Daoy (cell line): ENCODE results near the gene ARNT2. TPM values are rescaled to one million over a fixed set of nuclear protein-coding genes. Genes with fewer than 3 reads are reported as not detected.

Experiments
- DNase-seq: peaks from one replicate; pipeline ENCODE4 v3.0.0-alpha.2; 2015; ENCODE audit warnings: low read depth
- total RNA-seq: library from RNA; depleted of rRNA; stranded (reverse); fragments of >200 nt; shearing (Covaris generic); gene quantifications from 2 replicates; pipeline ENCODE4 v1.2.3, GENCODE V29; 2014

Gene ARNT2
- total RNA-seq, 1 experiment from 2014 or later, result 8.0 TPM

DNA sequence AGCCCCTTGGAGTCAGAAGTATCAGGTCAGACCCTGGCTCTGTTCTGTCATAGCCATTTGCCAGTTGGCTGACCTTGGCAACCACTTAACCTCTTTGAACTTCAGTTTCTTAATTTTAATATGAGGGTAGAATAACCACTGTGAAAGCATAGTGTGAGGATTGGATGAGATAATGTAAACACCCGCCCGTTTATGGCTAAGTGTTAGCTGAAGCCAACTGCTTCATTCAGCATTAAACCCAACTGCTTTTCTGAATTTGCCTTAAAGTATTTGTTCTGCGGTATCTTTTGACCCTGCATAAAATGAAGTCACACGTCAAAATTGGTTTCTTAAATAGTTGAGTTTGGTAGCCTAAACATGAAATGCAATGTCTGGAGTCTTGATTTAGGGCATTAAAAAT, 169.4 kb downstream of the ARNT2 start:
- no peak for DNase-seq

DNA sequence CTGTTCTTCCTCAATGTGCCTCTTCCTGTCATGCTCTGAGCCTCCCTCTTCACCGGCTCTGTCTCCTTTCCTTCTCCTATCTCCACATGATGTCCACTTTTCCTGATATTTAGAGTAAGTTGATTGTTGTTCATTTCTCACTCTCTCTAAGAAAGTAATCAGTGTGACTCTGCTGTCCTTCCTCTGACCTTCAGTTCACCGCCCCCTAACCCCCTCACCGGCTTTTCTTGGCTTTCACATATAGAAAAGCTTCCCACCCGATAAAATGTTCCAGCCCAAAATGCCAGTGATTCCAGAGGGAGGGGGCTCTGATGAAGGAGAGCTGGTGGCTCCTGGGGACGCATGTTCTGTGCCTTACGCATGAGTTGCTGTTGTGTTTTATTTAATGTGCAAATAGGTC, 170.4 kb downstream of the ARNT2 start:
- DNase-seq, result no peak

DNA sequence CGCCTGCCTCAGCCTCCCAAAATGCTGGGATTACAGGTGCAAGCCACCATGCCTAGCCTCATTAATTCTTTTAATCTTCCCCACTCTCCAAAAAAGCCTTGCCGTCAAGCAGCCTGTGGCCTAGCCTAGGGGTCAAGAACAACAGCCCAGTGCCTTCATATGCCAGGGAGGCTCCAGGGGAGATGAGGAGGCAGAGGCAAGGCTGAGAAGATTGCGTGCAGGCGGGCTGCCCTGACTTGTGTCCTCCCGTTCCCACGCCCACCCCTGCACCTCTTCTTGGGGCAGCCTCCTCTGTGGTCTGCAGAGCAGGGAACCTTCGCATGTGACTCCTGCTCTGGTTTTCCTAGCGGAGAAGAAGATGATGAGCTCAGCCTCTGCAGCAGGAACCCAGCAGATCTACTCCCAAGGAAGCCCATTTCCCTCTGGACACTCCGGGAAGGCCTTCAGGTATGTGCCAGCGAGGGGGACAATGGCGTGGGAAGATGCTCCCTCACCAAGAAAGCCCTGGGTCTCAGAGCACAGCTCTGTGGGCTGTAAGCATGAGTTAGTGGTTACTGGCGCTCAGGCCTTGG, 172.4 kb downstream of the ARNT2 start:
- DNase-seq, result no peak

DNA sequence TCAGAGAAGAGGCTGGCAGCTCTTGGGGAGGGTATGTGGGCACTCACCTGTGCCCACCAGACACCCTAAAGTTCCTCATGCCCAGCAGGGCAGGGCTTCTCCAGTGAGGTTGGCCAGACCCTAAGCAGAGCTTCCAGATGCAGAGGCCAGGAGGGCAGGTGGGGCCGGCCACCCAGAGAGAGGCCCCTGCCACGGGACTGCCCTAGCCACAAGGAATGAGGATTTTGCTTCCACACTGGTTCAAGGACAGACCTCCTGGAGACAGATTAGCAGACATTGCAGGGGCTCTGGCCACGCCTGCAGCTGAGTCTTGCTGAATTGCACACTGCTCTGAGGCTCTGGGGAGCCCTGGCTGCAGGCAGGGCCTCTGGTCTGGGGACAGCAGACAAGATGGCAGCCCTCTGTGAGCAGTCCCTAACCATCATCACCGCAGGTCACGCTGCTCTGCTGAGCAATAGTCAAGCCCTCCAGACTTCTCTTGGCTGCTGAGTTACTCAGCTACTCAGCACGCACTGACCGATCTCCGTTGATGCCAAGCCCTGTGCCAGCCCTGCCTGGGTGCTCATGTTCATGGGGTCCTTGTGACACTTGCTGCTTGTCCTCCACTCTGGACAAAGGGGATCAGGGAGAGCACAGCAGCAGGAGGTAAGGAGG, 173.5 kb downstream of the ARNT2 start:
- no peak for DNase-seq

DNA sequence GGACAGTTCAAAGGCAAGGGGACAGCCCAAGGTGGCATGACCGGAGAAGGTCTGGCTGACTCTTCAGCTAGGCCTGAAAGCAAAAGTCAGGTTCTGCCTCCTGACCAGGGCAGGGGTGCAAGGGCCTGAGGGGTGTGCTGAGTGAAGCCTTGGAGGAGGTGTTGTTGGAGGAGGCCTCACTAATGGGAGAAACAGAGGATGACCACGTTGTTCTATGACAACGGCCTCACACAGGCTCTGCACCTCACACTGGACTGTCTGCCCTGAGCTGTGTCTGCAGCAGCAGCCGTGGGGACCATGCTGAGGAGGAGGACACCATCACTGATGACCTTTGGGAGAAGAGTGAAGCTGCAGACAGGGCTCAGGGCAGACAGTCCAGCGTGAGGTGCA, 174.0 kb downstream of the ARNT2 start:
- no peak for DNase-seq

DNA sequence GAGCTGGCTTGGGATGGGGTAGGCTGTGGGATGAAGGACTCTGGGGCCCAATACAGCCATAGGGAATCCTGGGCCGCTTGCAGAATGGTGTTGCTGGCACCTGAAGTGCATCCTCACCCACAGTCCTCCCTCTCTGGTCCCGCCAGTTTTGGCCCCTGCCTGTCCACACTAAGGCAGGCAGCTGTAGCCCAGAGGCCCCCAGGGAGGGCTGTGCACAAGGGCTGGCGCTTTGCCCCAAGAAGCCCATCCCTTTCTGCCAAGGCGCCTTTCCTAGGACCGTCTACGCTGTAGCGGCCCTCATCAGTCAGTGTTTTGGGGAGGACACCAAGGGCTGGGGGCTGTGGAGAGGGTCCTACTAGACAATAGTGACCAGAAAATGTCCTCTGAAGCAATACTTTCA, 174.7 kb downstream of the ARNT2 start:
- DNase-seq, result no peak

DNA sequence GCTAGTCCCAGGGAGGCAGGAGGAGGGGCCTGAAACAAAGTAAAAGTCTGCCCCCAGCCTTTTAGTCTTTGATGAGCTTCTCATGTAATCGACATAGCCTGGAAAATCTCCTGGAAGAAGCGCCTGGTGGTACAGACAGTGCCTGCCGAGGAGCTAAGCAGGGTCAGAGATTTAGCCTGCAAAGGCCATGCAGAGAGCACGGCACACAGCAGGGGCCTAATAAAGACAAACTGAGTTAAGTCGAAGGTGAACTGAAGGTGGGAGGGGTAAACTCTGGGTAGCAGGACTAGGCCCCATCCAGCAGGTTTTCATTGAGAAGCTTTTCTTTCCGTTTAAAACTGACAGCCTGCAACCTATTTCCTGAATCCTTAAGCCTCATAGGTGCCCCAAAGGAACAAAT, 175.4 kb downstream of the ARNT2 start:
- no peak for DNase-seq

DNA sequence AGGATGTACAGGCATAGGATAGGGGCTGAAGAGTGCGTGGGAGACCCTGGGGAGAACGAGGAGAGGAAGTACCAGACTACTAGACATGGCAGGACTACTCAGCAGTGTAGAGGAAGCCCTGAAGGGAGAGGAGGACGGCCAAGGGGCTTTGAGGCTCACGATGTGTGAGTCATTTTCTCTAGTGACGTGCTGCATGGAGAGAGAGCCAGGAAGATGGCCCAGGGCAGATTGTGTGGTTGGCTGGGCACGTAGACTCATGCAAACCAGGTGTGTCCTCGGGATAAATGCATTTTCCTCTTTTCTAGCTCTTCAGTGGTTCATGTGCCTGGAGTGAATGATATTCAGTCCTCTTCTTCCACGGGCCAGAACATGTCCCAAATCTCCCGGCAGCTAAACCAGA, 175.9 kb downstream of the ARNT2 start:
- peak; percentile 83 for DNase-seq

DNA sequence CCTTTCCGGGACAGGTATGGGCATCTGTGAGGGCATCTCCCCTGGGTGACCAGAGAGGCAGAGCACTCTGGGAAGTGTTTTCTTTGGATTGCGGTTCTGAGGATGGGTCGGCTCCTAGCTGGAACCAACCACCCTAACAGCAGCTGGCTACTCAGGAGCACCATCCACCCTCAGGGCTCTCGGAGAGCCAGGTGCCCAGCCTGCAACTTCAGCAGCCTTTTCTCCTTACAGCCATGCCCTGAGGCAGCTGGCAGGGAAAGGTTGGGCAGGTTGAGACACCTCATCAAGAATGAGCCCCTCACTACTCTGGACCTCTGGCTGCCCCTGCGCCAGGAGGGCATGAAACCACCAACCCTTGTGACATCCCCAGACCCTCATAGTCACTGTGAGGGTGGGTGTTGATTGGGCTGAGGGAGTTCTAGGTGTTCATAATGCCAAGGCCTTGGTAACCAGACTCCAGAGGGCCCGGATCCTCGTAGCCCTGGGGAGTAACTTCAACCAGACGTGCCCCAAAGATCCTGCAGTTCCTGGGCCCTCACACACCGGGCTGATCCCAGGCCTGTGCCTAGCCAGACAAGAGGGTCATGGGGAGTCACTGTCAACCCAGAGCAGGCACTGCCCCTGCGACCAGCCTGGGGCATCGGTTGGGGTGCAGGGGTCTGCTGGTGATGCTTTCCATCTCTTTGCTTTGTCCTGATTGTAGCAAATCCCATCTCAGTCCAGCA, 176.5 kb downstream of the ARNT2 start:
- DNase-seq, result no peak

DNA sequence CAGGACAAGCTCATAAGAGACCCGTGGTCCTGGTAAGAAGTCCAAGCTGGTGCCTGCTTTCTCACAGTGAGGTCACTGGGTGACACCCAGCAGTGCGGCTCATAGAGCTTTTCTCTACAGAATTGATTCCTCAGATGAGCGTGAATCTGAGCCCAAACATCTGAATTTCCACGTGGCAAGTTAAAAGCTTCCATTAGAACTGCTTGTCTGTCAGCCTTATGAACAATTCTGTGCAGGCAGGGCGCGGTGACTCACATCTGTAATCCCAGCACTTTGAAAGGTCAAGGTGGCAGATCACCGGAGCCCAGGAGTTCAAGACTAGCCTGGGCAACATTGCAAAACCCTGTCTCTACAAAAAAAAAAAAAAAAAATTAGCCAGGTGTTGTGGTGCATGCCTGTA, 177.8 kb downstream of the ARNT2 start:
- no peak for DNase-seq

DNA sequence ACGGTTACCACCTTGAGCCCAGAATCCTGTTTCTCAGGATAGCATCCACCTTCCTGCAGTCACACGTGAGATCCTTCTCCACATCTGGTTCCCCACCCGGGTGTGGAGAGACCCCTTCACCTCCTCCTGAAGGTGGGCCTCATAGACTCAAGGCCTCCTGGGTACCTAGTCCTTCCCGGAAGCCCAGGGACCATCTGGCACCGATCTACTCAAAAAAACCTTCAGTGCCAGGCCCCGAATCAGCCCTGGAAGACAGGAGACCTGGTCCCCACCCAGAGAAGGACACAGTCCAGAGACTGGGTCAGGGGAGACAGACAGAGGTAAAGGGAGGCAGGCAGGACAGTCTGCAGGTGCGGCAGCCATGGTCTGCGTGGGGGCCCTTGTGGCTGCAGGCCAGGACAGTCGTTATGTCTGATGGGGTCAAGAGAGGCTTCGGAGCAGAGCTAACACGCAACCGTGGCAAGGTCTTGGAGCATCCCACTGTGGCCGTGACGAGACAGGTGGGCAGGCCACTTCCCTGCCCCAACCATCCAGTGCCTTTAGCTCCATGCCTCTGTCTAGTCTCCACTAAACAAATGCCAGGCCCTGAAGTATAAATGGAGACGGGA, 178.7 kb downstream of the ARNT2 start:
- DNase-seq, result no peak

DNA sequence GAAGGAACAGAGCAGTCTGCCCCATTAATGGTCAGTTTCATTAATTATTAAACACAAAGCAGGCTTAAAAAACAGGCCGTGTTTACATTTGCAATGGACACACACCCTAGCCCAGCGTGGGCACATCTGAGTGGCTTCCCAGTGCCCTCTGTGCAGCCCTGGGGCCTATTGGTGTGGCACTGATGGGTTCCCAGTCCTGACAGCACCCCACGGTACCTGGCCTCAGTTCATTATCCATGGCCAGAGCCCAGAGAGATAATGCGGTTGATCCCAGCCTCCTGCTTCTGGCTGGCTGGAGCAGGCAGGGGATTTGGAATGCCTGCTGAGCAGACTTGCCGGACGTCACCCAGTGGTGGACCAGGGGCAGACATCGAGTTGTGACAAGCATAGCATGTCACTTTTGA, 180.4 kb downstream of the ARNT2 start:
- no peak for DNase-seq

DNA sequence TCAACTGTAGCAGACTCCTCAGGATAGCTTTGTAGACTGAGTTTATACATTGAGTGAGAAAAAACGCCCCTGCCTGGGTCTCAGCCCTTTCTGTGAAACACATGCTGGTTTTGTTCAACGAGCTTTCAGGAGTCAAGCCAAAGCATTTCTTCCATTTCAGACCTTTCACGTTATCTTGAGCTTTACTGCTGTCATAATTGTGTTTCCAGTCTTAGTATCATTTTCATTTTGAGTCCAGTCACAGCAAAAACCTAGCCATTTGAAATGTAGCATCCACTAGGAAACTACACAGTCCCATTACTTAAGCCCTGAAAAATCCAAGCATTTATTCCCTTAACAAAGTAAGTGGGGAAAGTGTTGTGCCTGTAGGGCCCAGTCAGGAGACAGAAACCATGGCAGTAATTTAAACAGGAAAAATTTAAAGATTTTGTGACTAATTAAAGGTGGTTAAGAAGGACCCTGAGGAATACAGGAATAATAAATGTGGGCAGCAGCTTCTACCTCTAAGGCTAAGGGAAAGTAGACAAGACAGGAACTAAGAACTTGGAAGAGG, 180.9 kb downstream of the ARNT2 start:
- no peak for DNase-seq

DNA sequence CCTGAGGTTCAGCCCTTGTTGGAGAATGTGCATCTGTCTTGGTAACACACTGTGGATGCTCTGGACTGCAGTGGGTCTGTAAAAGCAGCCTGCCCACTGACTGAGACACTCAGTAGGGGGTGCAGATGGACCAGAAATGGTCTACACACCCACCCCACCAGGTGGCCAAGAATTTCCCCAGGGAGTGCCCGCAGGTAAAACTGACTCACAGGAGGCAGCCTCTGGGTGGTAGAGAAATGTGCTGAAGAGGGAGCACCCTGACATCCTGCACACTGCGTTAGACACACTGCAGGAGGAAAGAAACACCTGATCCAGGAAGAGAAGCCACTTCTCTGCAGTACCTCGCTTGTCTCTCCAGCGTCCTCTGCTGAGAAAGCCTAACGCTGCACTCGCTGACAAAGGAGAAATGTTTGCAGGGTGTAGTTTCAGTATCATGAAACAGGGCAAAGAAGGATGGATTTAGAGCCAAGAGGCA, 181.4 kb downstream of the ARNT2 start:
- no peak for DNase-seq

DNA sequence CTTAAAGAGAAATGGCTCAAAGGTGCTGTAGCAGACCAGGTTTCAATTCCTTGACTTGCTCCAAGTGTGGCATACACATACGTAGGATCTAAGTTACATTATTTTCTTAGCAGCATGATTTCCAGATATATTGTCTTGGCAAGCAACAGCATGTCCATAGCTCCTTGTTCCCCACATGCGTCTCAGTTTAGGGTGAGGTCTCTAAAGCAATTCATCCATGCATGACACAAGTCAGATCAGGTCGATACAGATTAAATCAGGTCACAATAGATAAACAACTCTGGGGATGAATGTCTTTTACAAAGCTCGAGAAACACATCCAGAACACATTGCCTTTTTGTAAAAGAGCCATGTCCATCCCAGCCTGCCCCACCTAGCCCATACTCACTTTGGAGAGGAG, 182.0 kb downstream of the ARNT2 start:
- no peak for DNase-seq

DNA sequence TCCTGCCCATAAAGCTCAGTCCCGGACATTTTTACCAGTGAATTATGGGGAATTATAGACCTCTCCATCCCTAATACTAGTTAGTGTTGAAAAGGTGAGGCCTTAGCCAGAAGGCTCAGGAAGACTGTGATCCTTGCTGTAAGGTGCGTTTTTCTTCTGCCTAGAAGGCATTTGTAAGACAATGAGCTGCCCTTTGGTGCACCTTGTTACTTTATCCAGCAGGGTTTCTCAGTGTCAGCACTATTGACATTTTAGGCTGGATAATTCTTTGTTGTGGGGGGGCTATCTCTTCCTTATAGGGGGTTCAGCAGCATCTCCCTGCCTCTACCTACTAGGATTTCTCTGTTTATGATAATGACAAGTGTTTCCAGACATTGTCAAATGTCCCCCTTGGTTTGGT, 182.8 kb downstream of the ARNT2 start:
- DNase-seq, result no peak

DNA sequence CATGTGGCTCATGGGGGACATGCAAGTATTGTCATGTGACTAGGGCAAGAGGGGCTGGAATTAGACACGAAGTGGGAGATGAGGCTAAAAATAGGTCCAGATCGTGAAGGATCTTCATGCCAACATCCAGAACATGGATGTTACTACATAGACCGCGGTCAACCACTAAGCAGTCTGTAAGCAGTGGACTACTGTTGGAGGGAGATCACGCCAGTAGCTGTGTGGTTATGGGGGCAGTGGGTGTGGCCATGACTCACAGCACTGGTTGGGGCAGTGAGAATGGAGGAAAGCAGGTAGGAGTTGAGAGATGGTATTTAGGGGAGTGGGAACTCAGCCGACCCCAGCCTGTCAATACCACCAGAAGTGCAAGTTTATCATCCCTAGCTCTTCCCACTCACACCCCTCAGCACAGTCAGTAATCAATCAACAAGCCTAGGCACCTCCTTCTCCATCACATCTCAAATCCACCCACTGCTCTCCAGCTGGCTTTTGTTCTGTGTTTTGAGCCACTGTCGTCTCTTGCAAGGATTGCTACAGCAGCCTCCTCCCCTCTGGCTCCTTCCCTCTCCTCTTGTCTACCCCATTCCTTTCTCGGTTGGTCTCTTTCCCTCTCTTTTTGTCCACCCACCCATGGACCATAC, 183.8 kb downstream of the ARNT2 start:
- peak; percentile 66 for DNase-seq

DNA sequence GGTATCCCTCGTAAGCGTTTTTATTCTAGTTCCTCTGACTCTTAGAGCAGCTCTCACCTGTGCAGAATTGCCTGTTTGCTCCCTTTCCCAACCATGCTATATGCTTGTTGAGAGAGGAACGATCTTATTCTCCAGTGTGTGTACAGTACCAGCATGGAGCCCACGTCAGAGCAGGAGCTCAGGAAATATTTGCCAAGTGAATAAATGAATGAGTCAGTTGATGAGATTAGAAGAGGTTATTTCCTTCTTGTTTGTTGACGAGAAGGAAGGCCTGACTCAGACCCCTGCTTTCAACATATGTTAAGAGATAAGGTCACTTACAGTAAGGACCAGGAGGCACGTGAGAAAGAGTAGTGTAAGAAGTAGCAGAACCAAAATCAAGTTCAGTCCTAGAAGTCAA, 184.6 kb downstream of the ARNT2 start:
- DNase-seq, result peak; percentile 82

DNA sequence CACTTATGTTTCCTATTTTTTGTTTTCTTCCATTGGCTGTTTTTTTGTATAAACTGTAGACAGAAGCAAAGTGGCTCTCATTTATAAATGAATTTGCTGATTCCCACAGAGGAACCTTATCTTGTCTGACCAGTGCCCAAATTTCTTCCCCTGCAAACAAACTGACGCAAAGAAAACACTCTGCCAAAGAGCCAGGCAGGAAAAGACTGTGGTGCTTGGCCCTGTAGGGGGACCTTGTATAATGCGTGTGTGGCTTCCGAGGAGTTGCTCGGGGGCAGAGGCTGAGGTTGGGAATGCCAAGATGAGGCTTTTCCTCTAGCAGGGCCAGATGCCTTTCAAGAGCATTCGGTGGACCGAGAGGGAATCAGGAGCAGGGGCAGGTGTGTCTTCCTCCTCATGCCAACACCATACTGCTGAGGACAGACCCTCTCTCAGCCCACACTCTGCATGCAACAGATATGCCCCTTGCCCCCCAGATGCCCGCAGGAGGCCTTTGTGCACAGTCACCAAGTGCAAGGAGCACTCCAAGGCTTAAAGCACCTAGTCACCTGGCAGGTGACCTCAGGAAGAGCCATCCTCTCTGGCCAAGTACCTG, 186.7 kb downstream of the ARNT2 start:
- no peak for DNase-seq

DNA sequence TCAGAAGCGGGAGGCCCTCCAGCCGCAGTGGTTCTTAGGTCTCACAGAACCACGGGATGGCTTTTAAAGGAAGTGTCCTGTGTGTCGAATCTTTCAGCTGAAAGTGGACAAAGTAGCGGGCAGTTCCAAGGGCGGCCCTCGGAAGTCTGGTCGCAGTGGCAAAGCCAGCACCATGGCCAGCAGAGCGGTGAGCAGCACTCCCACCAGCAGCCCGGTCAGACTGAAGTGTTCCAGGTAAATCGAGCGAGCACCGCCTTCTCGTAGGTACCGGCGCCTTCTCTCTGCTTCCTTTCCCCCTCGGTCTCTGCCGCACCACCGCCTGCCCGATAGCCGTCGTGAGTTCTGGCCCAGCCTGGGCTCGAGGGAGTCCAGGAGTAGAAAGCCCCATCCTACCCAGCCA, 187.3 kb downstream of the ARNT2 start:
- no peak for DNase-seq

DNA sequence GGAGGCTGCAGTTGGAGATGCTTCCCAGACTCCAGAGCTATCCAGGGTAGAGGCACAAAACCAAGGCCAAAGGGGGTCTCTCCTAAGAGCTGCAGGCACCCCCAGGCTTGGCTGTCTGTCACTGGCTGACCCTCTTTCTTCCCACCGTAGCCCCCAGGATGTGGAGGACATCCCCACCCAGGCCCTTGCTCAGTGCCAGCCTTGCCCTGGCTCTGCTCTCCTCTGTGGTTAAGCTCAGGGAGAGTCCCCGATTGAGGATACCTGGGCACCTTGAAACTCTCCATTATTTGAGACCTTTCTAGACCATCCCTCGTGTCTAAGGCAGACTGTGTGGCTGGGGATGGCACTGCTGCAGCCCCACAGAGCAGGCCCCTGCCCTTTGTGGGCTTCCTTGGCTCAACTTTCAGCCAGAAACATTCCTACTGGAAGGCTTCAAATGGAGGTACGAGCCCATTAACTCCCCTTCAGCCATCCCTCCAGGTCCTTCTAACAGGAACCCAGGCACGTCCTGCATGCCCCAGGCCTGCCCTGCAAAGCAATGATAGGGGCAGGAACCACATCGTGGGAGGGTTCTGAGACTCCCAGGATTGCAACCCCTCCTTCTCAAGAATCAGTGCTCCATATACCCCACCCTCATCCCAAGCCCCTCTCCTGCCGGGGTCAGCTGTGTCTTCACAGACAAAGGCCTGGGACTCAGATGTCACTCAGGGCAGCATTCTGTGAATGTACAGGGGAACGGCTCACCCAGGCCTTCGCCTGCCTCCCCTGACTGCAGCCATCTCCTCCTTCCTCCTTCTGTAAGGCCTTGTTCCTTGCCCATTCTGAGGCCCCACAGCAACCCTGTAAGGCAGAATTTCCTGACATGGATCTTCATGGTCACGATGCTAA, 188.0 kb downstream of the ARNT2 start:
- no peak for DNase-seq
